GM21360 (cell line): ENCODE results near the gene SETBP1.

Experiments
- ATAC-seq: cut with Tn5 transposase; IDR thresholded peaks from one replicate; pipeline ENCODE4 v1.9.1; 2021; ENCODE audit warnings: mild to moderate bottlenecking, moderate library complexity; ENCODE audit not compliant: unreplicated experiment

SETBP1 gene

DNA sequence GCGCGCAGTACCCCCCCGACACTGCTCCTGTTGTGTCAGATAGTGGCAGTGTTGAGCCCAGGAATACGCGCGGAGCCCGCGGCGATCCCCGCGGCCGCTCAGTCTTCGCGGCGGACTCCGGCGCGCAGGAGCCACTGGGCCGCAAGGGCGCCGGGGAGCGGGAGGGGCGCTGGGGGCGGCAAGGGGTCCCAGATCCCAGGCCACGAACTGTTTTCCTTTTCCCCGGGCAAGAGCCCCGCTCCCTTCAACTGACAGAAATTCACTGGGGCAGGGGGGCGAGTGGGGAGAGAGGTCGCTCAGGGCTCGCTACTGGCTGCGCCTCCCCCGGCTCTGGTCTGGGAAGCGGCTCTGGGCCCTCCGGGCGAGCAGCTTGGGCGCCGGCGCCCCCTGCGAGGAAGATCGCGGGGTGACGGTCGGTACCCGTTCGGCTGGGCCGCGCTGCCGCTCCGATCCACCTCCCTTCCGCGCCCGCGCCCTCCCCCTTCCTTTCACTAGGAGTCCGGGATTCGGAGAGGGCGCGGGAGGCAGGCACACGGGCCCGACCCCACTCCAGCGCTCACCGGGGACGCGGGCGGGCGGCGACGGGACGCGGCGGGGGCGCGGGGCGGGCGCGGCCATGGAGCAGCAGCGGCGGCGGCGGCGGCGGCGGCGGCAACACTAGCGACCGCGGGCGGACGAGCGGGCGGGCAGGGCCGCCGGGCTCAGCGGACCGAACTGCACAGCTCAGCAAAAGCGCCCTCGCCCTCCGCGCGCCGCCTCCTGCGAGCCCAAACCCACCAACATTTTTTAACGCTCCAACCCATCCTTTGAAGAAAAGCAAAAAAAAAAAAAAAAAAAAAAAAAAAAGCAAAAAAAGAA lies 1.4 kb upstream of the SETBP1 start:
- peak; percentile 82 for ATAC-seq

DNA sequence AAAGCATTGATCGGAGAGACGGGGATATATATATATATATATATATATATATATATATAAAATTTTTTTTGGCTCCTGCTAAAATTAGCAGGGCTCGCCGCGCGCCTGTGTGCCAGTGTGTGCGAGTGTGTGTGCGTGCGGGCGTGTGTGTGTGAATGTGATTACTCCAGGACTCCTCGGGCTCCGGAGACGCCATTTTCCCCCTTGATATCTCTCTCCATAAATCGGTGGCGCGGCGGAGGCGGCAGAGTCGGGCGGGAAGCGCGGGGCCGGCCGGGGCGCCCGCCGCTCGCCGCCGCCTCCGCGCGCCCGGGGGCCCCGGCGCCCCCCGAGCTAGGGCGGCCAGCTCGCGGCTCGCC lies 795 bp upstream of the SETBP1 start:
- ATAC-seq: no peak

DNA sequence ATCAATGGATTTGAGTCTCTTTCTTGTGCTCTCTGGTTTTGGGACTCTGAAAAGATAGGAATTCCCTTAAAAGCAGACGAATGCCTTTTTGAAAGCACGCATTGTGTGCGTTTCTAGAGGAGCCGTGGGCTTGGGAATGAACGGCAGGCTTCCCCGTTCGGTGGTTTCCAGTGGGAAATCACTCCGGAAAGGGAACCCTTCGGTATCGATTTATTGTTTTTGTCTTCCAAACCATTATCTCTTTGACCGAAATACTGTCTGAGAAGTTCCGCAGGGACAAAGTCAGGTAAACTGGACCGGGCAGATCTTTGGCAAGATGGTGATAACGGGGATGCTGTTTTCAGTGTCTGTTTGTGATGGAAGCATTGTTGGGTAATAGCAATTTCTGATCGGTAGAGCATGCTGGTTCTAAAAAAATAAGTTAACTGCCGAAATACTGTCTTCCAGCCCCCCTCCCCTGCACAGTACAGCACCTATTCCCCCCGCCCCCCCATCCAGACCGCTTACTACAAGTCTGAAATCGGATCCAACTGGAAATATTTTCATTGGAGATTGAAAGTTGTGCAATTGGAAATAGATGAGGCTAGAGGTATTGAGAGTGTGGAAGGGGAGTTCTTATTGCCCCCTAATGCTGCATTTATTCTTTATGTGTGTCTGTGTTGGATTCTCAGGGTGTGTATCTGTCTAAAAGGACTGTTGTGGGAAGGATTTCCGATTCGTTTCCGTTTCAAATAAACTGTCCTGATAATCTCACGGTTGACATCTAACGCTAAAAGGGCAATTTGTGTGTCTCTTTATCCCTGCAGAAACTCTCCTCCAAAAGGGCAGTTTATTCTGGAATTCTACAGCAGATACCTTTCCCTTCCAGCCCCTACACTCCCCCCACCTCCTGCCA lies 635 bp downstream of the SETBP1 start:
- no peak for ATAC-seq

DNA sequence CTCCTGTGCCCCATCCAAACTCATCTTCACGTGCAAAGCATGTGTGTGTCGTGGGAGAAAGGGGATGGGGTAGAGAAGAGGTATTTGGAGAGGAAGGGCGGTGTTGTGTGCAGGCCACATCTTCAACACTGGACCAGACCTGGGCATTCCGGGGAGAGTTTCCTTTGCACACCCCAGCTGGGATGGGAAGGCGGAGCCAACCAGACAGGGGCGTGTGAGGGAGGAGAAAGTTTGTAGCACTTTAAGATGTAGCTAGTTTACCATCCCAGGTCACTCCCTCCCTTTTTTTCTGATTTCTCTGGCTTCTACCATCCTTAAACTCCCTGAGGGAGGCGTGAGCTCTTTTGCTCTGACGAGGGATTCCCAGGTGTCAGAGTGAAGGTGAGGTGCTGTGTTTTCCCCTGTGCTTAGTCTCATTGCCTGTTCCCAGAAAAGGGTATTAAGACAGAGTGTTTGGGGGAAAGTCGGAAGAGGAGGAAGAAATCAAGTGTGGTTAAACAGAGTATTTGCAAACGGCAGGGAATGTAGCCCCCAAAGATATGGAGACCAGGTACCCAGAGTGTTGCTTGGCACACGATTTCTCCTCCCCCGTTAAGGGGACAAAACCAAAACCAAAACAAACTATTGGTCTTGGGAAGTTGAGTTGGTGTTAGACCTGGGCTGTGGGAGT lies 1.6 kb downstream of the SETBP1 start:
- ATAC-seq: no peak

DNA sequence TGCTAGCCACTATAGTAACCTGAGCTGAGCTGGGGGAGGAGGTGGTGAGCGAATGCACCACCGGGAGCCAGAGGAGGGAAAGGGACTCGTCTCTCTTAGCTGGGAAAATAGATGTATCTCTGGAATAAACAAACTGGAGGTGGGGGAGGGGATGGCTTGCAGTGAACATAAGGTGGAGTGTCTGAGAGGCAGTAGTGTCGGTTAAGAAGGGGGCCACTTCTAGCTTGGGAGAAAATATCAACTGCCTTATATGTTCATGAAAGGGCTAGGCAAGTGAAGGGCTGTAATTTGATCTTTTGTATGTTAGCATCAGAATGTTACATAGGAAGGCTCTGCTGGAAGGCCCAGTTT lies 2.2 kb downstream of the SETBP1 start:
- ATAC-seq: no peak

DNA sequence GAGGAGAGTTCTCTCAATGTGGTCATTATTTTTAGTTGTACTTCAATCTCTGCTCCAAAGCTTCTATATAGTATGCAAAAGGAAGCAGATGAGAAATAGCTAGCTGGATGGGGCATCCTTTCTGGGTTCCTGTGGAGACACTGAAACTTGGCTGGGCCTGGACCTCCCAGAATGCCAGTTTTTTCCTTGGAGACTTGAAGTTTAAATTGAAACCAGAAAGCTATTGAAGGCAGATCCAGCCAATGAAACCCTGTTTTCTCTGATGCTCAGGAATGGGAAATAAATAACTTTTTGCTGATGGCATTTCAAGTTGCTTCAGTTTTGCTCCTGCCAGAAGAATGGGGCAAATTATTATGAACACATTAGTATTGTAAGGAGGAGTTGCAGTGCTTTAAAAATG lies 2.9 kb downstream of the SETBP1 start:
- no peak for ATAC-seq

DNA sequence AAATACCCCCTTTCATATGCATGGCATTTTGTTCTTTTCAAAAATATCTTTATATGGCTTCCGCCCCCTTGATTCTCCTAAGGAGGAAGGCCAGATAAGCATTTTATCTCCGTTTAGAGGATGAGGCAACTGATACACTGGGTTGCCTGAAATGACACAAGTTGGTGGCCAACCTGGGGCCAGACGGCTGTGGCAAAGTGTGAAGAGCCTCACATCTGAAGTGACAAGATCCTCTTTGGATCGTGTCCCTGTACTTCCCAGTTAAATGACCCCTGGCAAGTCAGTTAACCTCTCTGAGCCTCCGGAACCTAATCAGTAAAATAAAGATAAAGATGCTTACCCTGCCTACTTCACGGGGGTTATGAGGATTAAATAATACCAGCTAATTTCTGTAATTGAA lies 4.6 kb downstream of the SETBP1 start:
- ATAC-seq: no peak

DNA sequence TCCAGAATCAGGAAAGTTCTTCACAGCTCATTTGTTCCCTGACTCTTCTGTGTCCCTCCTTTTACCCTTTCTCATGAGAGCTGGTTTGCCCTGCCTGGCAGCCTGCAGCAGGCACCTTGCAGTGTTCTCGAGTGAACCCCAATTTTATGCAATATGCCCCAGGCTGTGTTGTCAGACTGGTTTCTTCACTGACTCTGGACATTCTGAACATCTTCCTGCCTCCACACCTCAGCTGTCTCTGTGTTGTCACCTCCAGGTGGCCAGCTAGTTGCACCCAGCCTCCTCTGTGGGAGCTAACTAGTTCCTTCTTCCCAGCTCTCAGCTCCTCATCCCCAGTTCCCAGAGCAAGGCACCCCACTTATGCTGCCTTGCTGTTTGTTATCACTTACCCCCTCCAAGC lies 5.5 kb downstream of the SETBP1 start:
- no peak for ATAC-seq

DNA sequence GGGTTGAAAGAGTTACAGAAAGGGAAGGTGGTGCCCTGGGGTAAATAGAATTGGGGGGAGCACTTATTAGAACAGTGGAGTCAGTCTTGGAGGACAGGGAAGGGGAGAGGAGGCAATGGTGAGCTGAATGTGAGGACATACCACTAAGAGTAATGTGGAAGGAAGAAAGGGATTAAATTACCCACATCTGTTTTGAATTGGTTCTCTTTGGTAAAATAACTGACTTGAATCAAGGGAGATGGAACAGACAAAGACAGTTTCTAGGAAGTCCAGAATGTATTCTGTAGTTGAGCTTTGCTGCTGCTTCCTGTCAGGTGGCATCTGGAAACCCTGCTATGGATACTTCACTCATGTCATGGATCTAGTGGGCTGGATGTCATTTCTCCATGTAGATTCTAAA lies 6.7 kb downstream of the SETBP1 start:
- ATAC-seq: no peak

DNA sequence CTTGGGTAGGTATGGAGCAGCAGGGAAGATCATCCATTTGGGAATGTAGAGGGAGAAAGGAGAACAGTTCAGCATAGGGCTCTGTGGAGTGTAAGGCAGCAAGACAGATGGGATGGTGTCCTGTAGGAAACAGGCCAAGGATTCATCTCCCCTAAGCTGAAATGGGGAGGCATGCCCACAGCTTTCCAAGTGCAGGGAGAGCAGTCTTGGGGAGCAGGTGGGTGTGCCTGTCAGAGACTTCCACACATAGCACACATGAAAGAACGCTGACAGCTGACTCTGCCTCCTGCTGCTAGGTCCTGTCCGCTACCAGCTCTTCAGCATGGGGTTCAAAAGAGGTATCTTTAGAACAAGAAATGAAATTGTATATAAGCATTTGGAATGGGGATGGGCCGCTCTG lies 9.0 kb downstream of the SETBP1 start:
- ATAC-seq: no peak

DNA sequence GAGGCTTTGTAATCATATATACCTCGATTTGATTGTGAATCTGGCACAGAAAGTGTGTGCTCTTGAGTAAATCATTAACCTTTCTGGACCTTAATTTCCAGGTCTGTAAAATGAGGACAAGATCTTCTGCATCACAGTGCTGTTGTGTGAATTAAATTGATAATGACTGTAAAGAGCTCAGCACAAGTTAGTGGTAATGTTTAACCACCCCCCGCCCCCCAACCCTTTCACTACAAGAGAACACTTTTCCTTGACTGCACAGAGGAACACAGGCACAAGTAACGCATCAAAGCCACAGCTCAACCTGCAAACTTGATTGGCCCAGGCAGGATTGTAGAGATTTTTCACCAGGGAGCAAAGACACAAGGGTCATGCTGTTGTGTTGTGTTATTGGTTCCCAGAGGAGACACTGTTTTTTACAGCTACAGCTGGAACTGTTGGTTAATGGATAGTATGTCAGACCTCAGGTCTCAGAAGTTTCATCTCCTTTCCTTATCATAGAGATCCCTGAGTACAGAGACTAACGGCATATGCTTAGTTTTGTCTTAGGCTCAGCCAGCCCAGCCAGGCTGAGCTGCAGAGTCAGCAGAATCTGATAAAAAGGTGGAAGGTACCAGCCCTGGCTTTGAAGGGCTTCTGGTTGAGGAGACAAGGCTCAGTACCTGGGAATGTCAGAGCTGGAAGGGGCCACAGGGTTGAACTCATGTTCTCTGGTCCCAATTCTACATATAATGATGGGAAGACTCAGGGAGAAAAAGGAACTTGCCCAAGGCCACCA lies 10.6 kb downstream of the SETBP1 start:
- ATAC-seq: no peak

DNA sequence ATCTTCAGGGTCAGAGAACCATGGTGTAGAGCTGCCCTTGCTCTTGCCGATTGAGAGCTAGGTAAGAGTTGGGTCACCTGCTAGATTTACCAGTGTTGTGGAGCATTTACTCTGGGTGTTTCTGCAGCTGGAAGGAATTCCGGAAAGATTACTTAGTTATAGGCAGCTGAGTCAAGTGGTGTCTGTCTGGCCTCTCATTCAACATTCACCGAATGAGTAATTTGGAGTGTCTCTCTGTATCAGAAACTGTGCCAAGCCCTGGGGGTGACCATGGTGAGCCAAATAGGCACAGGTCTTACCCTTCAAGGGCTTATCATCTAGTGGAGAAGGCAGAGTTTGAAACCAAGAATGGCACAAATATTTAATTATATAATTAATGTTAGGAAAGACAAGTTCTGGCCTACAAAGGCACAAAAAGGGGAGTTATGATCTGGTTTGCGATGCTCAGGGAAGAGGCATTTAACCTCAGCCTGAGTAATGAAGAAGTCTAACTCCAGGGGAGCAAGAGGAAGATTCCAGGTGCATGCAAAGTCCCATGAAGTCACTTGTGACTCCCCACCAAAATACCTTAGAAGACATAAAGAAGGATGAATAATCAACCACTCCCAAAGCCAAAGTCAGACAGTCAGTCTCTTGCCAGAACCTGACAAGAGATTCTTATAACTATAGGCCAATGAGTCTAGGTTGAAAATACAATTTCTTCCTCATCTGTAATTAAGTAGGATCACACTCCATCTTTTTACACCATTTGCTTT lies 12.5 kb downstream of the SETBP1 start:
- no peak for ATAC-seq

DNA sequence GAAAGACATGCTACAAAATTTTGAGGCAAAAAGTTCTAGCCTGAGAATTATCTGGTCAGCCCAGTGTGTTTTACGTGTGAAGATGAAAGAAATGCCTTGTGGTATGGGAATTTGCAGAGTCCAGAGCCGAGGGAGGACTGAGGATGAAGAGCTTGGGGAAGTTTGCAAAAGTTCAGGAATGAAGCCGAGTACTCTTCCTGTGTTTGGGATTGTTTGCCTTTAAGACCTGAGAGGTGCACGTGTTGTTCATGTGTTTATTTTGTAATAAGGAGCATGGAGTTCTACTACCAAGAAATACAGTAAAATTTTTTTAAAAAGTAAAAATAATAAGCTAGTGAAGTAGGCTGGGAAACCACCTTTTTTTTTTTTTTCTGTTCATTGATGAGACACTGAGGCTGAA lies 14.8 kb downstream of the SETBP1 start:
- ATAC-seq: no peak

DNA sequence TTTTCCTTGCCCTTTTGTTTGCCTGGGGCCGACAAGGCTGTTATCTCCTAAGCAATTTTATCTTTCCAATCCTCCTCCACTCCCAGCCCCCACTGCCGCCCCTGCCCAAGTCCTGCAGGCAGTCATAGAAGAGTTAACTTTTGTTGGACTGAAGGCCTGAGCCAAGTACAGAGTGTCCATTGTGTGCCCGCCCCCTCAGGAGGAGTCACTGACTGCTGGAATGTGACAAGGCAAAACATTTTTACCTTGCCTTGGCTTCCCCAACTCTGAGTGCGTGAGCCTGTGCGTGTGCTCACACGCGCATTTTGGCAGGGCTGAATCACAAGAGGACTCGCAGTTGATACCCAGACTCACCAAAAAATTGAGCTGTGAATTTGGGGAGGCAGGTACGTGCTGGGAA lies 16.2 kb downstream of the SETBP1 start:
- ATAC-seq: no peak

DNA sequence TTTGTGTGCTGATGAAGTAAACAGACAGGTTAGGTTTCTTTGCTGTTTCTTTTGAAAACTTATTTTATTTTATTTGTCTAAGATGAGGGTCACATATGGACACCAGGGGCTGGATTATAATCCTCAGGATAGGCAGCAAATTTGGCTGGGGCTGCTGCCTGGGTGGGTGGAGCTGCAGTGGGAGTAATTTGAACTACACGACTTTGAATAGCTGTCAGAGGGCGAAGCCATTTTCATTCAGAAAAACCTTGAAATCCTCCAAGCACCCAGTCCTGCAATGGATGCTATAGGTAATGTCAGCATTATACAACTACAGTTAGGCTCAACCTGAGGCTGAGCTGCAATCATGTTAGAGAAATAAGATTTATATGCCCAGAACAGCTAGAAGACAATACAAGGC lies 16.6 kb downstream of the SETBP1 start:
- no peak for ATAC-seq

DNA sequence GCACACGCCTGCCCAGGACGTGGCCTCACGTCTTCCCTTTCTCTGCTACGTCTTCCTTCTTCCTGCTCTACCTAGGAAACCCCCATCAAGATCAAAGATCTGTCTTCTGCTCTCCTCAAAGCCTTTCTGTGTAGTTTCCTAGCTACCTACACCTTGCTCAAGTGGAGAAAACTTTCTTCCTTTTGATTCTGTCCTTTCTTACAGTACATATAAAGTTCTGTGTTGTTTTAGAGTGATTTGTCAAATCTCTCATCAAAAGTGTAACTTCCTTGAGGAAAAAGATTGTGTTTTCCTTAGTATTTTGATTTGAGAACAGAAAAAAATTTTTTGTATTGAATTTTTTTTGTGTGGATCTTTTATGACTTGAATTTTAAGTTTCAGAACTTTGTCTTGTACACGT lies 17.8 kb downstream of the SETBP1 start:
- no peak for ATAC-seq

DNA sequence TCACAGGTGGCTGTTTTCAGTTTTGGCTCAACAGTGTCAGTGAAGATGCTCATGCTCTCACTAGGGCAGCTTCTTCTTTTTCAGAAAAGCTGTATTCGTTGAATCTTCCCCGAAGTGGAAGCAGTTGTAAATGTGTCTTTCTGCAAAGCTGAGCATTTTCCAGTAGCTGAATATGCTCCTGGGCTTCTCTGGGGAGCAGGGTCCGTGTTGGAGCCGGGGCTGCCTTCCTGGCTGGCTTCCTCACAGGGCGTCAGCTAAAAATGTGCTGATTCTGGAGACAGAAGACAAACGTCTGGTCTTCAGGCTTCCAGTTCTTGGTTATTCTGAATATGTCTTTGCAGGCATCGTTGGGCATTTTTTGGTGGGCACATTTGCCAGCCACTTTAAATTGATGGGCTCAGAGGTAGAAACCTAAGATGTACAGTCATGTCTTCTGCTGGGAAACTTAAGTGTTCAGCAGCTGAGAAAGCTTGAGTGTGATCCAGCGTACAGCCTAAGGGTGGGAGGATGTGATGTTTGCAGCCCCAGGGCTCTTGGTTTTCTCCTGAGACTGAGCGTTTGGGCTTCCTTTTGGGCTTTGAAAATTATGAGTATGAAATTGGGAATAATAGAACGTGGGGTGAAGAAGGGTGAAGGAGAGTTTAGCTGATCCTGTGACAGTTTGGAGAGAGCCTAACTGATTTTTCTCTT lies 19.0 kb downstream of the SETBP1 start:
- no peak for ATAC-seq

DNA sequence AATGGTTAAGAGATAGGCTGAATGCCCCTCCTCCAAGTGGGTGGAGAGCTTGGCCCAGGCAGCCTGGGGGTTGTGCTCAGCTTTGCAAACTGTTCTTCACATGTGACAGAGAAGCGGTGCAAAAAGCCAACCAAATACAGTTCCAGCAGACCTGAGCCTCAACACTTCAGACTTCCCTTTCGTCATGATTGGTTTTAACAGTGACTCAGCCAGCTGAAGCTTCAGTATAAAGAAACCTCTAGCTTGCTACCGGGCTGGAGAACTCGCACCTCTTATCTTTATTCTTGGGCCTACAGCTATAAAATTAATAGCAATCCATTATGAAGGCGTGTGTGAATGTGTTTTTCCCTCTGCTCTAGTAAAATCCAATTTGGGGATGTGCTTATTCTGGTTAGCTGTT lies 20.0 kb downstream of the SETBP1 start:
- ATAC-seq: peak; percentile 54

DNA sequence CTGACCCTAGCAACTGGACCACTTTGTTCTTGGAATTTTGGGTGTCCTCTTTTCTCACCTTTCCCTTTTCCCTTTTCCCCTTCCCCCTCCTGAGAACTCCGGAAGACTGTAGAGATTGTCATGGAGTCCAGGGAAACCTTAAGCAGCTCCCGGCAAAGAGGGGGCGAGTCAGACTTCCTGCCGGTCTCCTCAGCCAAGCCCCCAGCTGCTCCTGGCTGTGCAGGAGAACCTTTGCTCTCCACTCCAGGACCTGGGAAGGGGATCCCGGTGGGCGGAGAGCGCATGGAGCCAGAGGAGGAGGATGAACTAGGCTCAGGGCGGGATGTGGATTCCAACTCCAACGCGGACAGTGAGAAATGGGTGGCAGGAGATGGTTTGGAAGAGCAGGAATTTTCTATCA lies 20.5 kb downstream of the SETBP1 start:
- no peak for ATAC-seq

DNA sequence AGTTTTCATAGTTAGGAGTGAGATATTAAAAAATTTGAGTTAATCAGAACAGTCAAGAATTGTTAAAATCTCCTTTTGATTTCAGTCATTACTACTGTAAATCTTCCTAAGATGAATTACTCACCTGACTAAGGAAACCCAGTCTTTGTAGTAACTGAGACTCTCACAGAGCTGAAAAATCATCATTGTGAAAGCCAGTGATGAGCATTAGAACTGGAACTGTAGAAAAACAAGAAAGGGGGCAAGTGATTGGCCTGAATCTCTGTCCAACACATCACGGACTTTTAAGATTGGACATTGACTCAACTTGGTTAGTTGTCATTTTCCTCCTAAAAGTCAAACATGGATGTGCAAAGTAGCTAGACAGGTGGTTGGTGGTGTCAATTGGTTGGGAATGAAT lies 21.9 kb downstream of the SETBP1 start:
- no peak for ATAC-seq
